K562 (cell line): ENCODE data around the gene NLGN4X. TPM values are rescaled to one million over a fixed set of nuclear protein-coding genes. Genes with fewer than 3 reads are reported as not detected.

Source experiments
- ATAC-seq: fragments of 200-7000 bp; cut with Tn5 transposase; 3 replicates; pipeline ENCODE4 v1.9.1; 2020; ENCODE audit warnings: moderate library complexity
- BruUV-seq: library from RNA; stranded (reverse); fragments of 400-500 nt; replicated peaks from 2 replicates; lab custom pipeline; 2021; lab: Mats Ljungman, UMichigan
- CTCF ChIA-PET: fragments of 300-600 bp; formaldehyde crosslinking; extraction: SDS; loops from one replicate; lab custom pipeline; 2021; ENCODE audit warnings: low intra/inter-chr PET ratio; lab: Yijun Ruan, JAX
- POLR2A ChIA-PET: fragments of 300-600, 350-650 bp; sonication (Branson Sonifier 250); formaldehyde crosslinking; extraction: SDS; loops from one replicate; lab custom pipeline; 2021; ENCODE audit warnings: antibody characterized with exemption, inconsistent platforms; lab: Yijun Ruan, JAX
- DNase-seq, 4 experiments: peaks; one replicate each; pipeline versions ENCODE4 v3.0.0 to v3.0.0-alpha.2; 2011 to 2018; ENCODE audit warnings: low spot score in 3 of 4, mixed read lengths in 3 of 4; ENCODE audit errors: extremely low read depth in 1 of 4
- FAIRE-seq: peaks from 2 replicates; lab custom pipeline; 2011; peaks lifted over from hg19 to GRCh38; lab: Jason Lieb, UNC
- H2AFZ ChIP-seq: 2 replicates; pipeline ENCODE4 v1.6.0; 2011; ENCODE audit warnings: low read depth, low read length, control low read depth, inconsistent platforms
- H3K27ac ChIP-seq: fragments of 200-600 bp; 3 replicates; pipeline ENCODE4 v1.8.0; 2011; ENCODE audit warnings: low read depth, mild to moderate bottlenecking, control low read depth, inconsistent platforms, low read length, moderate library complexity, mixed read lengths; ENCODE audit errors: extremely low read depth
- H3K27me3 ChIP-seq, 2 experiments: fragments of 300-600 bp in 1 of 2; 2 replicates in 1 of 2; 3 replicates in 1 of 2; pipeline versions ENCODE4 v1.6.0 to v1.8.0; 2011; ENCODE audit warnings: inconsistent platforms in 2 of 2, low read length in 2 of 2, mild to moderate bottlenecking in 1 of 2, mixed read lengths in 1 of 2, moderate library complexity in 1 of 2; ENCODE audit not compliant: control insufficient read depth in 2 of 2, insufficient read depth in 2 of 2
- H3K36me3 ChIP-seq: fragments of 300-600 bp; 3 replicates; pipeline ENCODE4 v1.8.0; 2011; ENCODE audit warnings: mild to moderate bottlenecking, low read length, inconsistent platforms; ENCODE audit not compliant: control insufficient read depth, insufficient read depth
- H3K4me1 ChIP-seq, 2 experiments: fragments of 200-600 bp in 1 of 2; replicated peaks in 1 of 2; 2 replicates in 1 of 2; 3 replicates in 1 of 2; pipeline versions ENCODE4 v1.5.1 to v1.8.0; 2011; ENCODE audit warnings: inconsistent platforms in 2 of 2, low read length in 2 of 2, mild to moderate bottlenecking in 1 of 2, mixed read lengths in 1 of 2, moderate library complexity in 1 of 2; ENCODE audit not compliant: control insufficient read depth in 2 of 2, insufficient read depth in 2 of 2
- H3K4me2 ChIP-seq: 2 replicates; pipeline ENCODE4 v1.6.1; 2011; ENCODE audit warnings: low read length, control low read depth, inconsistent platforms, mixed read lengths; ENCODE audit not compliant: insufficient read depth
- H3K4me3 ChIP-seq: fragments of 200-600 bp; sonication (generic), shearing (Covaris generic); 2 replicates; pipeline ENCODE4 v1.5.1; 2016; ENCODE audit warnings: control low read depth, inconsistent platforms
- H3K79me2 ChIP-seq: fragments of 200-600 bp; 3 replicates; pipeline ENCODE4 v1.8.0; 2011; ENCODE audit warnings: low read length, inconsistent platforms; ENCODE audit not compliant: control insufficient read depth, insufficient read depth
- H3K9ac ChIP-seq, 2 experiments: 2 replicates each; pipeline versions ENCODE4 v1.6.0 to v1.6.1; 2011; ENCODE audit warnings: low read depth in 2 of 2, low read length in 2 of 2, control low read depth in 1 of 2, inconsistent platforms in 1 of 2, mild to moderate bottlenecking in 1 of 2, mixed read lengths in 1 of 2; ENCODE audit not compliant: insufficient read depth in 1 of 2
- H3K9me1 ChIP-seq: one replicate; pipeline ENCODE4 v1.6.0; 2011; ENCODE audit warnings: inconsistent platforms, mild to moderate bottlenecking, low read length, moderate library complexity; ENCODE audit not compliant: control insufficient read depth, insufficient read depth
- H3K9me3 ChIP-seq: replicated peaks from 2 replicates; pipeline ENCODE4 v1.5.1; 2011; ENCODE audit warnings: low read depth, low read length, inconsistent platforms; ENCODE audit not compliant: control insufficient read depth, insufficient read depth
- H4K20me1 ChIP-seq: replicated peaks from 2 replicates; pipeline ENCODE4 v1.6.1; 2011; ENCODE audit warnings: low read length, inconsistent platforms, mixed read lengths; ENCODE audit not compliant: control insufficient read depth, insufficient read depth
- E2F4 ChIP-seq: sonication (generic); formaldehyde crosslinking; IDR thresholded peaks from 2 replicates; pipeline ENCODE4 v1.8.0; 2022; ENCODE audit warnings: mild to moderate bottlenecking, low read depth, missing genetic modification reagents
- ETV6 ChIP-seq, 3 experiments: fragments of 150-350 bp in 1 of 3; sonication (generic) in 1 of 3; formaldehyde crosslinking in 1 of 3; IDR thresholded peaks; 2 replicates each; pipeline versions ENCODE4 v1.6.1 to v1.8.0; 2014 to 2022; ENCODE audit warnings: borderline replicate concordance in 2 of 3, low read depth in 2 of 3, antibody characterized with exemption in 1 of 3, low read length in 1 of 3, mild to moderate bottlenecking in 1 of 3, missing genetic modification reagents in 1 of 3
- MAZ ChIP-seq, 2 experiments: fragments of 450-650 bp in 1 of 2; sonication (generic) in 1 of 2; formaldehyde crosslinking; IDR thresholded peaks in 1 of 2; conservative IDR thresholded peaks in 1 of 2; 2 replicates each; pipeline versions ENCODE4 v1.4.0 to v1.5.0; 2020; ENCODE audit warnings: mild to moderate bottlenecking in 1 of 2, missing genetic modification reagents in 1 of 2
- NCOA2 ChIP-seq, 2 experiments: fragments of 450-650 bp; IDR thresholded peaks; 2 replicates each; pipeline ENCODE4 v1.6.1; 2018; ENCODE audit warnings: mild to moderate bottlenecking in 2 of 2, moderate library complexity in 1 of 2; ENCODE audit not compliant: partially characterized antibody in 2 of 2
- REST ChIP-seq, 2 experiments: fragments of 450-650 bp; formaldehyde crosslinking in 1 of 2; IDR thresholded peaks; 2 replicates each; pipeline versions ENCODE4 v1.4.0 to v1.6.1; 2014 to 2020; ENCODE audit warnings: mild to moderate bottlenecking in 2 of 2, borderline replicate concordance in 1 of 2, low read depth in 1 of 2
- TFAP4 ChIP-seq: sonication (generic); formaldehyde crosslinking; IDR thresholded peaks from 2 replicates; pipeline ENCODE4 v1.8.0; 2022; ENCODE audit warnings: missing genetic modification reagents, mild to moderate bottlenecking, moderate library complexity, borderline replicate concordance
- ZNF184 ChIP-seq: sonication (generic); formaldehyde crosslinking; IDR thresholded peaks from 2 replicates; pipeline ENCODE4 v1.5.0; 2020; ENCODE audit warnings: missing genetic modification reagents
- whole genome bisulfite sequencing: fragments of 100-300 bp; shearing (Covaris generic); methylation state at CpG from one replicate; pipeline ENCODE4 v1.1.6; 2016; ENCODE audit warnings: low coverage, mixed read lengths; ENCODE audit not compliant: insufficient coverage; ENCODE audit errors: missing lambda C conversion rate; 5-methylcytosine and 5-hydroxymethylcytosine counted together
- in situ Hi-C: fragments of 300-500 bp; cut with MboI; formaldehyde crosslinking; loops from 4 replicates; pipeline ENCODE4 v1.15.0; 2018; ENCODE audit warnings: inconsistent platforms, mixed read lengths
- intact Hi-C: fragments of 100-400 bp; cut with micrococcal nuclease; formaldehyde crosslinking; loops from 2 replicates; pipeline ENCODE4 v1.14.2; 2022
- polyA plus RNA-seq, 8 experiments: library from polyadenylated mRNA; depleted of rRNA in 4 of 8; stranded (reverse) in 5 of 8; unstranded in 3 of 8; fragments of >200 nt; fragmentation: Nextera tagmentation in 2 of 8; fragmentation: Illumina TruSeq in 1 of 8; extraction: Ambion mirVana in 2 of 8; extraction: Trizol in 1 of 8; gene quantifications; 2 replicates each; pipeline versions ENCODE4 v1.2.1 to v1.2.3, GENCODE V29; 2011 to 2014; ENCODE audit warnings: inconsistent platforms in 1 of 8, missing spikeins in 1 of 8
- total RNA-seq, 7 experiments: library from RNA; depleted of rRNA in 6 of 7; stranded (reverse); fragments of >200 nt in 6 of 7; fragmentation: Illumina TruSeq in 2 of 7; extraction: Trizol in 2 of 7; gene quantifications; 2 replicates each; pipeline versions ENCODE4 v1.2.1 to v1.2.3, GENCODE V29; 2011 to 2021; ENCODE audit warnings: low replicate concordance in 1 of 7

Gene NLGN4X
- total and polyA plus RNA-seq, 9 of the 15 experiments (the other 6 are each of a cell fraction or from before 2014, with no cell fraction given) = 0.07 TPM; not detected in 8

- no peak for TF ChIP-seq E2F4 (CRISPR knock-in tag)
- TF ChIP-seq NCOA2 (IDR thresholded peaks at IDR 0.05; ENCODE audit: partially characterized antibody in 2 of 2) = no peak
Measured at GRCh38 chrX:6149060-6149872, 79.4 kb downstream of the NLGN4X start (continued).

GRCh38 chrX:6134255-6134654, 94.4 kb downstream of the NLGN4X start:
- ChIA-PET CTCF (interaction anchor here (0.6 kb wide), 1 partner anchor 29 kb away, joined by 3 read pairs; no protein-coding TSS in a partner anchor), POLR2A (no interaction called here)
- no peaks in the 10 kb centered on the region for H4K20me1 ChIP-seq
- in situ Hi-C loops (no loop called here), intact Hi-C loops (no loop called here)
- no peaks in the 10 kb centered on the region for H3K79me2 ChIP-seq
- DNase-seq (no peak), FAIRE-seq (no peak), ATAC-seq (no peak)
- H2AFZ ChIP-seq = no peak overlapping the region
- no peak overlapping the region for H3K27ac ChIP-seq
- H3K9ac ChIP-seq = no peak overlapping the region
- WGBS = 0% methylated on average over 2 of the region's 2 CpGs
- no peak overlapping the region for H3K4me2 ChIP-seq
- H3K4me1 ChIP-seq = no peaks in the 10 kb centered on the region
- H3K9me1 ChIP-seq = no peaks in the 10 kb centered on the region
- H3K9me3 ChIP-seq = no peaks in the 10 kb centered on the region; the same call in 1 of the 2 replicates
- BruUV-seq = no TSS peak
- no peaks in the 10 kb centered on the region for H3K36me3 ChIP-seq
- no peaks in the 10 kb centered on the region for H3K27me3 ChIP-seq
- no peak overlapping the region for H3K4me3 ChIP-seq
- TF ChIP-seq MAZ (CRISPR knock-in tag; conservative IDR thresholded peaks at IDR 0.05 in 1 of 2, IDR thresholded peaks at IDR 0.05 in 1 of 2) = no peak
- no peak for TF ChIP-seq REST (IDR thresholded peaks at IDR 0.05; ENCODE audit: borderline replicate concordance)
- no peak for TF ChIP-seq REST (CRISPR knock-in tag; IDR thresholded peaks at IDR 0.05; ENCODE audit: low read depth)
- no peak for TF ChIP-seq ETV6 (IDR thresholded peaks at IDR 0.05; ENCODE audit: borderline replicate concordance in 1 of 2, low read depth in 2 of 2, low read length in 1 of 2)
- TF ChIP-seq ETV6 (CRISPR knock-in tag; IDR thresholded peaks at IDR 0.05; ENCODE audit: borderline replicate concordance) = no peak
- no peak for TF ChIP-seq ZNF184 (CRISPR knock-in tag)
- no peak for TF ChIP-seq TFAP4 (CRISPR knock-in tag)
